HG03469 (cell line): ENCODE measurements around the gene TBL1XR1.
A peak's percentile ranks its signal among the peaks of the same experiment; 100 is the strongest.
"Not testable (repeated sequence)": the region's sequence is repeated elsewhere in the genome, so short reads cannot be mapped to it uniquely, and the experiment has no call there.

ENCODE experiments used
- ATAC-seq: cut with Tn5 transposase; IDR thresholded peaks from one replicate; pipeline ENCODE4 v1.9.1; 2021; ENCODE audit warnings: mild to moderate bottlenecking, moderate library complexity, moderate number of reproducible peaks; ENCODE audit not compliant: unreplicated experiment

TBL1XR1 gene

GRCh38 chr3:177208781-177209180, 11.5 kb upstream of the TBL1XR1 start:
- ATAC-seq: no peak

- no peak for ATAC-seq
Measured at GRCh38 chr3:177208223-177208622, 10.9 kb upstream of the TBL1XR1 start.

GRCh38 chr3:177206936-177207335, 9.7 kb upstream of the TBL1XR1 start:
- ATAC-seq: no peak

GRCh38 chr3:177203689-177204395, 6.6 kb upstream of the TBL1XR1 start:
- ATAC-seq: no peak

- ATAC-seq: not testable (repeated sequence)
Measured at GRCh38 chr3:177203016-177203415, 5.7 kb upstream of the TBL1XR1 start.

GRCh38 chr3:177201700-177202397, 4.6 kb upstream of the TBL1XR1 start:
- peak; percentile 85 for ATAC-seq

GRCh38 chr3:177199206-177199760, 2.0 kb upstream of the TBL1XR1 start:
- ATAC-seq: no peak

- ATAC-seq: peak; percentile 7
Measured at GRCh38 chr3:177197727-177198460, 612 bp upstream of the TBL1XR1 start.

GRCh38 chr3:177196456-177197040, 734 bp downstream of the TBL1XR1 start:
- no peak for ATAC-seq

- no peak for ATAC-seq
Measured at GRCh38 chr3:177196008-177196455, 1.2 kb downstream of the TBL1XR1 start.

- no peak for ATAC-seq
Measured at GRCh38 chr3:177195242-177195991, 1.9 kb downstream of the TBL1XR1 start.

- no peak for ATAC-seq
Measured at GRCh38 chr3:177194299-177194698, 3.0 kb downstream of the TBL1XR1 start.

GRCh38 chr3:177193688-177194268, 3.5 kb downstream of the TBL1XR1 start:
- ATAC-seq: no peak

- ATAC-seq: not testable (repeated sequence)
Measured at GRCh38 chr3:177193275-177193674, 4.0 kb downstream of the TBL1XR1 start.

- ATAC-seq: no peak
Measured at GRCh38 chr3:177190756-177191681, 6.3 kb downstream of the TBL1XR1 start.

GRCh38 chr3:177190184-177190583, 7.1 kb downstream of the TBL1XR1 start:
- not testable (repeated sequence) for ATAC-seq

- ATAC-seq: not testable (repeated sequence)
Measured at GRCh38 chr3:177188325-177188724, 9.0 kb downstream of the TBL1XR1 start.

GRCh38 chr3:177186306-177186705, 11.0 kb downstream of the TBL1XR1 start:
- no peak for ATAC-seq
